Stimulated activated CD8-positive, alpha-beta memory T cell treated with anti-CD3 and anti-CD28 coated beads, Interleukin-15, amount 100 ng/mL, for 24 hours (primary cell): ENCODE measurements around the gene SFPQ.
"Not testable (repeated sequence)": the region's sequence is repeated elsewhere in the genome, so short reads cannot be mapped to it uniquely, and the experiment has no call there.

Source experiments
- DNase-seq: peaks from one replicate; pipeline ENCODE4 v3.0.0-alpha.2; 2020; ENCODE audit warnings: low read depth

Gene SFPQ

DNA sequence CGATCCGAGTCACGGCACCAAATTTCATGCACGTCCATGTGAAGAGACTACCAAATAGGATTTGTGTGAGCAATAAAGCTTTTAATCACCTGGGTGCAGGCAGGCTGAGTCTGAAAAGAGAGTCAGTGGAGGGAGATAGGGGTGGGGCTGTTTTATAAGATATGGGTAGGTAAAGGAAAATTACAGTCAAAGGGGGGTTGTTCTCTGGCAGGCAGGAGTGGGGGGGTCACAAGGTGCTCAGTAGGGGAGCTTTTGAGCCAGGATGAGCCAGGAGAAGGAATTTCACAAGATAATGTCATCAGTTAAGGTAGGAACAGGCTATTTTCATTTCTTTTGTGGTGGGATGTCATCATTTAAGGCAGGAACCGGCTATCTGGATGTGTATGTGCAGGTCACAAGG, 55.4 kb downstream of the SFPQ start:
- DNase-seq = not testable (repeated sequence)

DNA sequence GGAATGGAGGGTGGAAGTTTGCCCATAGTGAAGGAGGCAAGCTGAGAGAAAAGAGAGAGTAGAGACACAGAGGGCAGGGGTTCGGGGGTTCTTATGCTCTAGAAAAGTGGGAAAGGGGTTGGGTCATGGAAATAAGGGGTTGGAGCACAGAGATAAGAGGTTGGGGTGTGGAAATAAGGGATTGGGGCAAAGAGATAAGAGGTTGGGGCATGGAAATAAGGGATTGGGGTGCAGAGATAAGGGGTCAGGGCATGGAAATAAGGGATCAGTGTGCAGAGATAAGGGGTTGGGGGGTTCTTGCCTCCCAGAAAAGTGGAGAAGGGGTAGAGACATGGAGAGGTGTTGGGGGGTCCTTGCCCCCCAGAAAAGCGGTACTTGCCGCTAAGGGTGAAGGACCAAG, 56.2 kb downstream of the SFPQ start:
- no peak for DNase-seq
